Stimulated activated CD8-positive, alpha-beta memory T cell treated with anti-CD3 and anti-CD28 coated beads, Interleukin-4, amount 100 ng/mL, for 4 hours (primary cell): Measurements from ENCODE around the gene IQCC.

ENCODE experiments used
- DNase-seq, 2 donors: peaks; one replicate each; pipeline ENCODE4 v3.0.0-alpha.2; 2020; ENCODE audit warnings: low read depth in 2 of 2, low spot score in 1 of 2

Gene IQCC

GRCh38 chr1:32195972-32196823 is 9.3 kb upstream of the IQCC start:
- DNase-seq = no peak

GRCh38 chr1:32197074-32197473 is 8.4 kb upstream of the IQCC start:
- no peak for DNase-seq

DNA sequence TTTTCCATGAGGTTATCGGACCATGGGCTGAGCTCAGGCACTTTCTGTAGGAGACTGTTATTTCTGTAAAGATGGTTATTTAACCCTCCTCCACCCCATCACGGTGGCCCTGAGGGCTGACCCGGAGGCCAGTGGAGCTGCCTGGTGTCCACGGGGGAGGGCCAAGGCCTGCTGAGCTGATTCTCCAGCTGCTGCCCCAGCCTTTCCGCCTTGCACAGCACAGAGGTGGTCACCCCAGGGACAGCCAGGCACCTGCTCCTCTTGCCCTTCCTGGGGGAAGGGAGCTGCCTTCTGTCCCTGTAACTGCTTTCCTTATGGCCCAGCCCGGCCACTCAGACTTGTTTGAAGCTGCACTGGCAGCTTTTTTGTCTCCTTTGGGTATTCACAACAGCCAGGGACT is 7.6 kb upstream of the IQCC start:
- DNase-seq = no peak

DNA sequence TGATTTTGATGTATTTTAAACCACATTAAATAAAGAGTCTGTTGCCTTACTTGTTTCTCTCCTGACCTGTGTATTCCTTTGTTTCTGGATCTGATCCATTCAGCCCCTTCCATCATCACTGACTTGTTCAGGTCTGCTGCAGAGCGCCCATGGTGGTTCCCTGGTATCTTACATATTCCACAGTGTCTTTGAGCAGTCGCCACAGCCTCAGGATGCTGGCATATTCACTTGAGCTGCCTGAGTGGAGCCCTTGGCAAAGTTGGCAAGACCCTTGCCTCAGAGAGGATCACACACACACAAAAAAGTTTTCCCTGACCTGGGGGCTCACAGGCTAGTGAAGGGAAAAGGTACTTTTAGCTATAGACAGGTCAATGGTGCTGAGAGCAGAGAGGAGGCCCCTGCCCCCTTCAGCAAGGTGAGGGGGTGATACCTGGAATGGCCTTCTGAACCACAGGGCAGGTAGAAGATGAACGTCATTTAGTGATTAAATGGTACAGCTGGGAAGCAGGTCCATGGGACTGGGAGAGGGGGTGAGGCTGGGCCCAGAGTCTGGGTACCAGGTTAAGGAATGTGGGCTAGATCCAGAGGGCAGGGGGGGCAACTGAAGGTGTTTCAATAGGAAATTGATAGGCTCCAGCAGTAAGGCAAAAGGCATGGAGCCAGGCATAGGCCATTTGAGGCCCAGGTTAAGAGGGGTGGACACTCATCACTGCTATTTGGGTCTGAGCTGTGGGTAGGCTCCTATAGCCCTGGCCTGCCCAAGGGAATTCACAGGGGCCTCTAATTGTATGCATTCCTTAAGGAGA is 7.0 kb upstream of the IQCC start:
- no peak for DNase-seq

GRCh38 chr1:32199043-32199716 is 6.3 kb upstream of the IQCC start:
- DNase-seq = no peak

DNA sequence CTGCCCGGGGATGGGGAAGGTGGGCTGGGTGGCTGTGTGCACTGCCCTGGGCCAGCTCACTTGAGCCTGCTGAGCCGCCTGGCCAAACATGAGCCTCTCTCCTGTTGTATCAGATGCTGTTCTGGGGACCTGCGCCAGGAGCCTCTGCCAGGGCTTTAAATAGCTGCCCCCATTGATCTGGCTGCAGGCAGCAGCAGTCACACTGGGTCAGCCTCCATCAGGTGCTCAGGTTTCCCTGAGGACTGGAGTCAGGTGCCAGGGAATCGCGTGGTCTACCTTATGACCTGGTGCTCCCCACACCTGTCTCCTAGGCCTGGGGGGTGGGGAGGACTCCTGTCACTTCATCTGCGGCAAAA is 5.8 kb upstream of the IQCC start:
- DNase-seq = no peak

DNA sequence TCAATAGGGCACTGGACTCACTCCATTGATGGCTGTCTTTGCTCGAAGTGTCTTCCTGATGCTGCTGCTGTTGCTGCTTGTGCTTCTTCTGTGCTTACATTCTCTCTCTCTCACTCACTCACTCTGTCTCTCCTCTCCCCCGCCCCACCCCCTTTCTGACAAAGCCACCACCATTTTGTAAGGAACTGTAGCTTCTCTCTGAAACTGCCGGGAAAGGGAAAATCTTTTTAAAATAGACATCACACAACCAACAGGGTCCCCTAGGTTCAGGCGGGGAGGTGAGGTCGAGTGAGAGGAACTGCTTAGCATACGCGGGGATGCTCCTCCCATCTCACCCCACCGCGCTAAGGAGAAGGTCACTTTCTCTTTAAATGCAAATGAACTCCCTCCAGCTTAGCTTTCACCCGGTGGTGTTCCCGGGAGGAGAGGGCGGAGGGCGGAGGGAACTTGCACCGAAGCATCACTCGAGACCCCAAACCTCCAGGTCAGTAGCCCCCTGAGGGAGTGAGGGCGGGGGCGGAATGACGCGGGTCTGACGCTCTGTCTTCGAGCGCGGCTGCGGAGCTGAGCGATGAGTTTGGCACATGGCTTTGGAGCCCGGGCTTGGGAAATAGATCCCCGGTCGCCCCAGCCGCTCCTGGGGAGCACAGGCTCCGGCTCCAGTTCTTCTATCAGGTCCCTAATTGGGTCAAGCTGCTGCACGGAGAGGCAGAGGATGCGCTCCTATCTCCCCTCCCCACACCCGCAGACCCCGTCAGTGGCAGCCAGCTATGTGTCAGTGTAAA is 5.1 kb upstream of the IQCC start, which contains the start of gene CCDC28B:
Gene CCDC28B (plus strand): TSS at position 370 of the 785 bp plus-strand sequence. CDS start 1,341 bp downstream, outside the sequence.
- DNase-seq = no peak

DNA sequence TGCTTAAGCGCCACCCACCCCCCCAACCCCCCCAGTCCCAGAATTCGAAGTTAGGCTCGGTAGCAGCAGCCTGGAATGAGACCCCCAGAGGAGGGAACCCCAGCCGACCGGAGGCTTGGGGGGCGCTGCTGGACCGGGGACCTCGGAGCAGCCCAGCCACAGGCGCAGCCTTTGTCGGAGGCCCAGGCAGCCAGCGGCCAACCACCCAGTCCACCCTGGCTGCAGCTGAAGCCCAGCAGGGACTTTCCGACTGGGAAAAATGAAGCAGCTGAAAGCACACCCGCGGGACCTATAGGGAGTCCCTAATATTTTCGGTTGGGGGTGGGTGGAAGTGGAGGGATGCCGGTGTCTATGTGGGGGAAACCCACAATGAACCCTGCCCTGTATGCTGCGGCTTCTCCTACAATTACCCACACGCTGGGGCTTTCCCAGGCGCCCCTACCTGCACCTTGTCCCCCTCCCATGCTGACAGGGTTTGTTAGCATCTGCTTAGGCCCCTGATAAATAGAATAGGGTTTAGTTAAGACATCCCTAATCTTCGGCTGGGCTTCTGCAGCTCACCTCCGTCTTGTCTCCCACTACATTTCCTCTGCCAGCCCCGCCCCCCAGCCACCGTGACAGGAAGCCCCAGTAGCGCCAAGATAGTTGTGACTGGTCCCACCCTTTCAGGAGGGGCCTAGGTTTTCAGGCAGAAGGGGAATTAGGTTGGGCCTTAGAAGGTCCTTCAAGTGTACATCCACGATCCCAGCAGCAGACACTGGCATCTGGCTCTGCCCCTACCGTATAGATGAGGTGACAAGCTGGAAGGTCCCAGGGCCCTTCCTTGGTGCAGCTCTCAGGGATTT is 4.2 kb upstream of the IQCC start:
- peak; percentile 49 to 55 for DNase-seq

- DNase-seq = no peak
These were observed 519 bp upstream of the IQCC start for GRCh38 chr1:32204943-32205361.

GRCh38 chr1:32208469-32208868 is 3.0 kb downstream of the IQCC start:
- no peak for DNase-seq

DNA sequence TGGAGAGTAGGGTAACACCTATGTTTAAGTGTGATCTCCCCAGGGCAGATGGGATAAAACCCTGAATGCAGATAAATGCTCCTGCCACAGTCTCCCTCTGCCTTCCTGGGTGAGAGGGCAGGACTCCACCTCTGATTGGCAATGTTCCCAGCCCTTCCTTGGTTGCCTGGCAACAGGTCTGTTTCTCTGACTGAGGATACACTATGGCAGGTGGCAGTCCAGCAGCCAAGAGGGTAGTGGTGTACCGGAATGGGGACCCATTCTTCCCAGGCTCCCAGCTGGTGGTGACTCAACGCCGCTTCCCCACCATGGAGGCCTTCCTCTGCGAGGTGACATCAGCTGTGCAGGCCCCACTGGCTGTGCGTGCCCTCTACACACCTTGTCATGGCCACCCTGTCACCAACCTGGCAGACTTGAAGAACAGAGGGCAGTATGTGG is 3.4 kb downstream of the IQCC start, which contains the start of gene DCDC2B:
Gene DCDC2B (plus strand): TSS at position 199 of the 438 bp plus-strand sequence. CDS start 5 bp downstream, at position 204.
- no peak for DNase-seq

DNA sequence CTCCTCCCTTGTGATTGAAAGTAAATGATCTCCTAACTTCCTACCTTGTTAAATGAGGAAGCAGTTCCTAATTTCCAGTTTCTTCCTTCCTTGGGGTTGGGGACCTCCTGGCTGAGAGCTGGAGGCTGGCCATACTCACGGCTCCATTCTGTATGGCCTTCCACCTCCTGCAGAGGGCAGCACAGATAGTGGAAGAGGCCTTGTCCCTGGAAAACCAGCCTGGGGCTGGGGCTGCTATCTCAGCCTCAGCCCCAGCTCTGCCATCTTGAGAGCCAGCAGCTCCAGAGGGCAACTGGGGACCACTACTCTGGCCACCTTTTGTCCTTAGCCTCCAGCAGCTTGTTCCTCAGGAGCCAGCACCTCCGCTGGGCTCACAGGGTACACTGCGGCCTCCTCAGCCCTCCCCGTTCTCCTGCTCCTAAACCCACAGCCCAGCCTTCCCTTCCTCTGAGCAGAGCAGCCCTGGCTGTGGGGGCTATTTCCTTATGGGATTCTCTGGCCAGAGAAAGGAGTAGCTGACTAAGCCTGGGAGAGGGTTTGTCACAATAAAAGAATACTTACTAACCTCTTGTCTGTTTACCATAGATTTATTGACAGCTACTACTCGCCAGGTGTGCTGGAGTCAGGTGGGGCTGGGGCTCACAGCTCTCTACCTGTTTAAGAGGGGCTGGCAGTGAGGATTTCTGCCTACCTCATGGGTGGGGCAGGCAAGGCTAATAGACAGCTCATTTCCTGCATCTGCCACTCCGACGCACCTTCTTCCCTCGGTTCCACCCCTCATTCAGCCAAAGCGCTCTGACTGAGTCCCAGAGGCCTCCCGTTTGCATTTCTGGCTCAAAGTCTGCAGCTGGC is 10.4 kb downstream of the IQCC start:
- peak in 1 of 2 donors; percentile 31 for DNase-seq

DNA sequence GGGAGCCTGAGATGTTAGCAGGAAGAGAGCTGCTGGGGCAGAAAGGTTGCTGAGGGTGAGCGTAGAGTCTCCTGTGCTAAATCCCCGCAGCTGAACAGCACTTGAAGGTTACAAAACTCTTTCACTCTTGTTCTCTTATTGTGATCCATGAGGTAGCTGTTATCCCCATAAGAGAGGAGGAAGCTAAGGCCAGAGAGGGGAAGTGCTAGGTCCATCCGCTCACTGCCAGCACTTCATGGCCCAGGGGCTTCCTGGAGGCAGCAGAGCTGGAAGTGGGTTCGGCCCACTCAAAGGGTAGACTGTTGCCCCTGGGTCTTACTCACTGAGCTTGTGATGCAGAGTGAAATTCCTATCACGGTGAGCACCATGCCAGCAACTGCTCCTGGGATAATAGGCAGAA is 11.1 kb downstream of the IQCC start:
- DNase-seq = no peak

DNA sequence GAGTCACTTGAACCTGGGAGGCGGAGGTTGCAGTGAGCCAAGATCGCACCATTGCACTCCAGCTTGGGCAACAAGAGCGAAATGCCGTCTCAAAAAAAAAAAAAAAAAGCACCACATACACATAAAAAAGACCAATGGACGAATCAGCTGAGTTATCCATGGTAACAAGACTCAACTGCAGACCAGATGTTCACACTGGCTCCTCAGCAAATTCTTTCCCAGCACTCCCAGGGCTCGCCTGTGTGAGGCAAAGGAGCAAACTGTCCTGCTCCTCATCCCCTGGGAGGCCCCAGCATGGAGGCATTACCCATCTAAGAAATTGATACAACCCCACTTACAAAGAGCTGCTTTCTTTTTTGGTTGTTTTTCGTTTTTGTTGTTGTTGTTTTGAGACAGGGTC is 13.6 kb downstream of the IQCC start:
- DNase-seq = no peak

GRCh38 chr1:32220746-32221580 is 15.5 kb downstream of the IQCC start:
- DNase-seq = no peak

DNA sequence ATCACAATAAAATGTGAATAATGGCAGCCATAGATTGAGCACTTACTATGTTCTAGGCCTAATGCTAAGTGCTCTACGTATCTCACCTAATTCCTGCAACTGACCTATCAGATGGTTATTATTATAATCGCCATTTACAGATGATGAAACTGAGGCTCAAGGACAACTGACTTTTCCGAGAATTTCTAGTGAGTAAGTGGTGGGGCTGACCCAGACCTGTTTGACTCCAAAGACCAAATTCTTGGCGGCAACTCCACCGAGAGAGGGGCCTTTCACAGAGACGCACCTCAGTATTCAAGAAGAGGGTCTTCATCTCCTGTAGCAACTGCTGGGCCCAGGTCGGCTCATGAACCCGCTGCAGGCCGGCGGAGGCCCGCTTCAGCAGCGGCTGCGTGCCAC is 16.1 kb downstream of the IQCC start:
- no peak for DNase-seq

- peak; percentile 87 for DNase-seq
These were observed 16.7 kb downstream of the IQCC start, which contains the start of the genes EIF3I and TMEM234 for GRCh38 chr1:32221980-32222755. Gene EIF3I (plus strand): TSS chr1:32222407. CDS start chr1:32222442, 35 bp downstream. Gene TMEM234 (minus strand): TSS chr1:32222353. CDS start chr1:32222322, 31 bp downstream.
